OCI-LY3 (cell line): ENCODE measurements around the gene CAMTA1.
A peak's percentile ranks its signal among the peaks of the same experiment; 100 is the strongest.

ENCODE experiments used
- H2AFZ ChIP-seq: fragments of 200-600, 300-600 bp; shearing (Covaris generic); 2 replicates; pipeline ENCODE4 v1.6.0; 2014; ENCODE audit warnings: antibody characterized with exemption, low read depth, low read length
- H3K27ac ChIP-seq: fragments of 200-600, 300-600 bp; sonication (generic); 2 replicates; pipeline ENCODE4 v1.5.1; 2014; ENCODE audit warnings: mild to moderate bottlenecking, low read length, moderate library complexity, mixed read lengths
- H3K27me3 ChIP-seq: fragments of 200-600, 300-600 bp; sonication (generic); 2 replicates; pipeline ENCODE4 v1.6.1; 2014; ENCODE audit warnings: low read depth, low read length, mixed read lengths
- H3K36me3 ChIP-seq: fragments of 200-600, 300-600 bp; sonication (generic); replicated peaks from 2 replicates; pipeline ENCODE3; 2014; ENCODE audit warnings: low read depth, low read length, mixed read lengths
- H3K4me1 ChIP-seq: fragments of 300-600, 200-600 bp; sonication (generic); 2 replicates; pipeline ENCODE4 v1.6.1; 2014; ENCODE audit warnings: low read length, mixed read lengths
- H3K4me2 ChIP-seq: fragments of 200-600, 300-600 bp; sonication (generic); 2 replicates; pipeline ENCODE4 v1.6.1; 2014; ENCODE audit warnings: low read length, mixed read lengths
- H3K4me3 ChIP-seq: fragments of 300-600, 200-600 bp; sonication (generic); 2 replicates; pipeline ENCODE4 v1.5.1; 2014; ENCODE audit warnings: antibody characterized with exemption, mild to moderate bottlenecking, low read length, moderate library complexity
- H3K79me2 ChIP-seq: fragments of 300-600, 200-600 bp; shearing (Covaris generic); 2 replicates; pipeline ENCODE4 v1.6.1; 2014; ENCODE audit warnings: mild to moderate bottlenecking, low read length, mixed read lengths
- H3K9ac ChIP-seq: fragments of 300-600, 200-600 bp; shearing (Covaris generic); 2 replicates; pipeline ENCODE4 v1.6.0; 2014; ENCODE audit warnings: mild to moderate bottlenecking, low read length, moderate library complexity
- H3K9me3 ChIP-seq: fragments of 200-600, 300-600 bp; shearing (Covaris generic); 2 replicates; pipeline ENCODE4 v1.6.1; 2014; ENCODE audit warnings: low read length, mixed read lengths; ENCODE audit not compliant: insufficient read depth
- H4K20me1 ChIP-seq: fragments of 200-600, 300-600 bp; sonication (generic); 2 replicates; pipeline ENCODE4 v1.6.1; 2016; ENCODE audit warnings: low read length, mixed read lengths; ENCODE audit not compliant: insufficient read depth
- EZH2phosphoT487 ChIP-seq: fragments of 200-600 bp; shearing (Covaris generic); IDR thresholded peaks from 2 replicates; pipeline ENCODE4 v1.6.1; 2018; ENCODE audit warnings: antibody characterized with exemption, mixed run types, low read depth
- TF ChIP-seq, protein P1 (sequence below): fragments of 200-600, 300-600 bp; sonication (generic); IDR thresholded peaks from 2 replicates; pipeline ENCODE4 v1.5.1; 2014; ENCODE audit warnings: antibody characterized with exemption, low read length, low read depth

Gene CAMTA1

DNA sequence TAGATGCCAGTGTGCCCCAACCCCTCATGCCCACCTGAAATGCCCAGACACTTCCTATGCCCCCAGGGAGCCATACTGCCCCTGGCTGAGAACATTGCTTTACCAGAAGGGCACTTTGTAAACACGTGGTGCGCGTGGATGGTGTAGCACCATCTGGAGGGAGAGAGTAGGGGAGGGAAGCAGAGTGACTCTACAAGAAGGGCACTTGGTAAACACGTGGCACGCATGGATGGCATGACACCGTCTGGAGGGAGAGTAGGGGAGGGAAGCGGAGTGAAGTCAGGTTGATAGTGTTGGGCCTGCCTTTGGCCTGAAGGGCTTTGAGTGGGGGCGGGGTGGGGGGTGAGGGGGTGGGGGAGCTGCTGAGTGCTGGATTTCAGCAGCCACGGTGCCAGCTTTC lies 661.8 kb downstream of the CAMTA1 start:
- Histone ChIP-seq H3K27me3 (no peaks in the 10 kb centered on the region), H3K4me2 (peak overlapping the region; percentile 43)
- TF ChIP-seq EZH2phosphoT487: no peak
- TF ChIP-seq, protein P1, sequence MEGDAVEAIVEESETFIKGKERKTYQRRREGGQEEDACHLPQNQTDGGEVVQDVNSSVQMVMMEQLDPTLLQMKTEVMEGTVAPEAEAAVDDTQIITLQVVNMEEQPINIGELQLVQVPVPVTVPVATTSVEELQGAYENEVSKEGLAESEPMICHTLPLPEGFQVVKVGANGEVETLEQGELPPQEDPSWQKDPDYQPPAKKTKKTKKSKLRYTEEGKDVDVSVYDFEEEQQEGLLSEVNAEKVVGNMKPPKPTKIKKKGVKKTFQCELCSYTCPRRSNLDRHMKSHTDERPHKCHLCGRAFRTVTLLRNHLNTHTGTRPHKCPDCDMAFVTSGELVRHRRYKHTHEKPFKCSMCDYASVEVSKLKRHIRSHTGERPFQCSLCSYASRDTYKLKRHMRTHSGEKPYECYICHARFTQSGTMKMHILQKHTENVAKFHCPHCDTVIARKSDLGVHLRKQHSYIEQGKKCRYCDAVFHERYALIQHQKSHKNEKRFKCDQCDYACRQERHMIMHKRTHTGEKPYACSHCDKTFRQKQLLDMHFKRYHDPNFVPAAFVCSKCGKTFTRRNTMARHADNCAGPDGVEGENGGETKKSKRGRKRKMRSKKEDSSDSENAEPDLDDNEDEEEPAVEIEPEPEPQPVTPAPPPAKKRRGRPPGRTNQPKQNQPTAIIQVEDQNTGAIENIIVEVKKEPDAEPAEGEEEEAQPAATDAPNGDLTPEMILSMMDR: no peak

GRCh38 chr1:7447736-7448135 lies 662.5 kb downstream of the CAMTA1 start:
- TF ChIP-seq, protein P1: no peak
- TF ChIP-seq EZH2phosphoT487: no peak
- no peaks in the 10 kb centered on the region for H4K20me1 ChIP-seq
- no peaks in the 10 kb centered on the region for H3K79me2 ChIP-seq
- no peaks in the 10 kb centered on the region for H3K36me3 ChIP-seq
- no peak overlapping the region for H3K4me3 ChIP-seq
- H3K27me3 ChIP-seq: no peaks in the 10 kb centered on the region
- H2AFZ ChIP-seq: no peak overlapping the region
- H3K4me1 ChIP-seq: peaks cover 41% of the 10 kb centered on the region
- no peak overlapping the region for H3K9ac ChIP-seq
- no peak overlapping the region for H3K27ac ChIP-seq
- peak overlapping the region; percentile 33; the same call in 1 of the 2 replicates for H3K4me2 ChIP-seq
- no peaks in the 10 kb centered on the region for H3K9me3 ChIP-seq

More for the DNA sequence above, 661.8 kb downstream of the CAMTA1 start:
- H2AFZ ChIP-seq: no peak overlapping the region; the same call in 1 of the 2 replicates
- H3K79me2 ChIP-seq: no peaks in the 10 kb centered on the region
- H3K9me3 ChIP-seq: no peaks in the 10 kb centered on the region
- no peak overlapping the region for H3K9ac ChIP-seq
- H3K36me3 ChIP-seq: no peaks in the 10 kb centered on the region
- H3K4me3 ChIP-seq: no peak overlapping the region
- H3K4me1 ChIP-seq: peaks cover 41% of the 10 kb centered on the region
- H4K20me1 ChIP-seq: no peaks in the 10 kb centered on the region
- no peak overlapping the region for H3K27ac ChIP-seq

DNA sequence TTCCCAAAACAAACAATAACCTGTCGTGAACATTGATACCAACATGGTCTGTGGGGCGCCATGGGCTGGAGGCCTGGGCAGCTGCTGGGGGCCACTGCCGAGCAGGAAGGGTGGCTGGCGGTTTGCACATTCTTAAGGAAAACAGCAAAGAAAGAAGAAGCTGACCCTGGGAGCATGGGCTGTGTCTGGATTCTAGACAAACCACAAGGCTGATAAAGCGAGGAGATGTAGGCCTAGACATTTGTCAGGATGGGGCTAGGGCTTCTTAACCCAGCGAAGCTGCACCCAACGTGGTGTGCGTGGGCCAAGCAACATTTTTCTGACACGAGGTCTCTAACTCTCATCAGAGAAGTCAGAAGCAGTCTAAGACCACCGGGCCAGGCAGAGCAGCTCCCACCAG lies 663.7 kb downstream of the CAMTA1 start:
- no peaks in the 10 kb centered on the region for H3K79me2 ChIP-seq
- no peak overlapping the region for H3K27ac ChIP-seq
- peaks cover 41% of the 10 kb centered on the region for H3K4me1 ChIP-seq
- no peak for TF ChIP-seq EZH2phosphoT487
- TF ChIP-seq, protein P1: no peak
- H3K9me3 ChIP-seq: no peaks in the 10 kb centered on the region
- no peaks in the 10 kb centered on the region for H3K27me3 ChIP-seq
- no peak overlapping the region for H3K9ac ChIP-seq
- H4K20me1 ChIP-seq: no peaks in the 10 kb centered on the region
- no peak overlapping the region for H2AFZ ChIP-seq
- no peak overlapping the region for H3K4me3 ChIP-seq
- no peak overlapping the region for H3K4me2 ChIP-seq
- no peaks in the 10 kb centered on the region for H3K36me3 ChIP-seq

- Histone ChIP-seq H3K79me2 (no peaks in the 10 kb centered on the region), H3K4me2 (no peak overlapping the region), H4K20me1 (no peaks in the 10 kb centered on the region), H3K9me3 (no peaks in the 10 kb centered on the region), H3K27me3 (no peaks in the 10 kb centered on the region), H3K27ac (no peak overlapping the region), H3K4me1 (peaks cover 33% of the 10 kb centered on the region), H3K4me3 (no peak overlapping the region), H2AFZ (no peak overlapping the region), H3K36me3 (no peaks in the 10 kb centered on the region), H3K9ac (no peak overlapping the region)
- TF ChIP-seq EZH2phosphoT487: no peak
- TF ChIP-seq, protein P1: no peak
These were observed 664.5 kb downstream of the CAMTA1 start for GRCh38 chr1:7449750-7450149.
